Smooth muscle cell (in vitro differentiated cells): ENCODE results near the gene PHYKPL. TPM values are rescaled to one million over a fixed set of nuclear protein-coding genes. Genes with fewer than 3 reads are reported as not detected.

Experiments
- DNase-seq: peaks from one replicate; lab custom pipeline; 2025; ENCODE audit not compliant: unreplicated experiment; lab: John Stamatoyannopoulos, UW
- H2AFZ ChIP-seq: fragments of 200-600 bp; sonication (generic); 2 replicates; pipeline ENCODE4 v1.6.0; 2016; ENCODE audit warnings: antibody characterized with exemption, low read depth, mild to moderate bottlenecking
- H3F3A ChIP-seq: fragments of 200-600 bp; sonication (generic); 2 replicates; pipeline ENCODE4 v1.6.0; 2017; ENCODE audit warnings: antibody characterized with exemption, low read depth
- H3K27ac ChIP-seq: fragments of 200-600 bp; sonication (generic); 2 replicates; pipeline ENCODE4 v1.5.1; 2016; ENCODE audit warnings: low read depth, mild to moderate bottlenecking
- H3K27me3 ChIP-seq: fragments of 200-600 bp; sonication (generic); 2 replicates; pipeline ENCODE4 v1.6.1; 2016; ENCODE audit warnings: low read depth, mild to moderate bottlenecking
- H3K36me3 ChIP-seq: fragments of 200-600 bp; sonication (generic); 2 replicates; pipeline ENCODE4 v1.5.1; 2016; ENCODE audit warnings: low read depth
- H3K4me1 ChIP-seq: fragments of 200-600 bp; sonication (generic); 2 replicates; pipeline ENCODE4 v1.5.1; 2016; ENCODE audit warnings: low read depth
- H3K4me2 ChIP-seq: fragments of 200-600 bp; sonication (generic); 2 replicates; pipeline ENCODE4 v1.6.0; 2016; ENCODE audit warnings: mild to moderate bottlenecking
- H3K4me3 ChIP-seq: fragments of 200-600 bp; sonication (generic); 2 replicates; pipeline ENCODE4 v1.5.1; 2016; ENCODE audit warnings: mild to moderate bottlenecking
- H3K79me2 ChIP-seq: fragments of 200-600 bp; sonication (generic); 2 replicates; pipeline ENCODE4 v1.6.0; 2016; ENCODE audit warnings: low read depth, mild to moderate bottlenecking
- H3K9ac ChIP-seq: fragments of 200-600 bp; sonication (generic); 2 replicates; pipeline ENCODE4 v1.6.0; 2016; ENCODE audit warnings: low read depth
- H3K9me3 ChIP-seq: fragments of 200-600 bp; sonication (generic); replicated peaks from 2 replicates; pipeline ENCODE4 v1.5.1; 2016; ENCODE audit warnings: low read depth
- H4K20me1 ChIP-seq: fragments of 200-600 bp; sonication (generic); 2 replicates; pipeline ENCODE4 v1.6.0; 2016; ENCODE audit warnings: low read depth
- CTCF ChIP-seq: fragments of 200-600 bp; sonication (generic); IDR thresholded peaks from 2 replicates; pipeline ENCODE4 v1.5.1; 2017; ENCODE audit warnings: borderline replicate concordance, mild to moderate bottlenecking, antibody characterized with exemption; ENCODE audit not compliant: insufficient read depth, poor library complexity, severe bottlenecking
- WGBS: methylation state at CpG from one replicate; pipeline ENCODE4 v1.1.7; 2016; ENCODE audit warnings: low lambda C conversion rate; 5-methylcytosine and 5-hydroxymethylcytosine counted together
- polyA plus RNA-seq: library from polyadenylated mRNA; unstranded; fragments of >200 nt; fragmentation: Nextera tagmentation; extraction: Ambion mirVana; gene quantifications from 2 replicates; pipeline ENCODE4 v1.2.1, GENCODE V29; 2016
- total RNA-seq: library from RNA; depleted of rRNA; stranded (reverse); fragments of >200 nt; gene quantifications from 2 replicates; pipeline ENCODE4 v1.2.3, GENCODE V29; 2014

The PHYKPL gene
- total and polyA plus RNA-seq, 2 experiments from 2014 or later: 15.7 to 27.8 TPM

- H3K4me1 ChIP-seq: peaks cover 7% of the 10 kb centered on the region
- H3K27ac ChIP-seq: no peak overlapping the region
- no peaks in the 10 kb centered on the region for H3K79me2 ChIP-seq
- no peaks in the 10 kb centered on the region for H3F3A ChIP-seq
- no peaks in the 10 kb centered on the region for H3K9me3 ChIP-seq
- H2AFZ ChIP-seq: no peak overlapping the region
- no peak for DNase-seq
- WGBS: 90% methylated on average over 7 of the region's 7 CpGs
- H3K27me3 ChIP-seq: no peaks in the 10 kb centered on the region
- H3K36me3 ChIP-seq: no peaks in the 10 kb centered on the region
- no peak for TF ChIP-seq CTCF
- H4K20me1 ChIP-seq: no peaks in the 10 kb centered on the region
- no peak overlapping the region for H3K4me2 ChIP-seq
- H3K9ac ChIP-seq: no peak overlapping the region
- no peak overlapping the region for H3K4me3 ChIP-seq
These were observed 36.3 kb downstream of the PHYKPL start for GRCh38 chr5:178196281-178196812.

GRCh38 chr5:178194026-178194425 lies 38.6 kb downstream of the PHYKPL start:
- H3F3A ChIP-seq: no peaks in the 10 kb centered on the region
- no peaks in the 10 kb centered on the region for H4K20me1 ChIP-seq
- peaks cover 7% of the 10 kb centered on the region for H3K4me1 ChIP-seq
- H3K4me3 ChIP-seq: no peak overlapping the region
- no peak for TF ChIP-seq CTCF
- H3K36me3 ChIP-seq: no peaks in the 10 kb centered on the region
- no peaks in the 10 kb centered on the region for H3K79me2 ChIP-seq
- no peaks in the 10 kb centered on the region for H3K9me3 ChIP-seq
- H3K4me2 ChIP-seq: no peak overlapping the region
- no peak for DNase-seq
- no peak overlapping the region for H3K27ac ChIP-seq
- no peak overlapping the region for H2AFZ ChIP-seq
- no peaks in the 10 kb centered on the region for H3K27me3 ChIP-seq
- 62% methylated on average over 7 of the region's 7 CpGs for WGBS
- no peak overlapping the region for H3K9ac ChIP-seq

GRCh38 chr5:178193251-178193809 lies 39.3 kb downstream of the PHYKPL start:
- Histone ChIP-seq H3K36me3 (no peaks in the 10 kb centered on the region), H2AFZ (no peak overlapping the region), H3K9me3 (no peaks in the 10 kb centered on the region), H3K27ac (no peak overlapping the region), H4K20me1 (no peaks in the 10 kb centered on the region), H3K4me3 (no peak overlapping the region), H3K9ac (no peak overlapping the region), H3K4me2 (no peak overlapping the region), H3K4me1 (peaks cover 7% of the 10 kb centered on the region), H3K79me2 (no peaks in the 10 kb centered on the region), H3K27me3 (no peaks in the 10 kb centered on the region), H3F3A (no peaks in the 10 kb centered on the region)
- 92% methylated on average over 8 of the region's 8 CpGs for WGBS
- no peak for TF ChIP-seq CTCF
- DNase-seq: no peak

- Histone ChIP-seq H4K20me1 (no peaks in the 10 kb centered on the region), H3K4me2 (no peak overlapping the region), H3K9ac (no peak overlapping the region), H3K4me1 (peaks cover 7% of the 10 kb centered on the region), H3K27me3 (no peaks in the 10 kb centered on the region), H3K27ac (no peak overlapping the region), H3K36me3 (no peaks in the 10 kb centered on the region), H3K9me3 (no peaks in the 10 kb centered on the region), H3F3A (no peaks in the 10 kb centered on the region), H2AFZ (no peak overlapping the region), H3K79me2 (no peaks in the 10 kb centered on the region), H3K4me3 (no peak overlapping the region)
- 91% methylated on average over 7 of the region's 7 CpGs for WGBS
- no peak for TF ChIP-seq CTCF
- no peak for DNase-seq
These were observed 39.8 kb downstream of the PHYKPL start for GRCh38 chr5:178192787-178193186.
